HS-5 (cell line): ENCODE measurements around the gene NPEPPS.
"Not testable (repeated sequence)": the region's sequence is repeated elsewhere in the genome, so short reads cannot be mapped to it uniquely, and the experiment has no call there.

ENCODE experiments used
- DNase-seq: peaks from one replicate; pipeline ENCODE4 v3.0.0-alpha.2; 2012; ENCODE audit warnings: low read depth

Gene NPEPPS

GRCh38 chr17:47562406-47562705, 31.4 kb downstream of the NPEPPS start:
- not testable (repeated sequence) for DNase-seq

GRCh38 chr17:47567261-47567660, 36.4 kb downstream of the NPEPPS start:
- peak; percentile 14 for DNase-seq

GRCh38 chr17:47572561-47572960, 41.7 kb downstream of the NPEPPS start:
- not testable (repeated sequence) for DNase-seq

- not testable (repeated sequence) for DNase-seq
Observed at GRCh38 chr17:47582416-47582815, 51.5 kb downstream of the NPEPPS start.

GRCh38 chr17:47586378-47587055, 55.6 kb downstream of the NPEPPS start:
- DNase-seq, result not testable (repeated sequence)

- not testable (repeated sequence) for DNase-seq
Observed at GRCh38 chr17:47593522-47593921, 62.6 kb downstream of the NPEPPS start.

- DNase-seq, result no peak
Observed at GRCh38 chr17:47603830-47604597, 73.1 kb downstream of the NPEPPS start.

GRCh38 chr17:47604598-47604927, 73.7 kb downstream of the NPEPPS start:
- DNase-seq, result no peak

- DNase-seq, result no peak
Observed at GRCh38 chr17:47605011-47605410, 74.1 kb downstream of the NPEPPS start.

GRCh38 chr17:47607481-47607880, 76.6 kb downstream of the NPEPPS start:
- DNase-seq, result no peak

- peak; percentile 16 for DNase-seq
Observed at GRCh38 chr17:47611372-47612350, 80.8 kb downstream of the NPEPPS start.

- DNase-seq, result peak; percentile 35
Observed at GRCh38 chr17:47615766-47616424, 85.0 kb downstream of the NPEPPS start.

GRCh38 chr17:47618410-47618809, 87.5 kb downstream of the NPEPPS start:
- no peak for DNase-seq

- DNase-seq, result no peak
Observed at GRCh38 chr17:47620503-47621245, 89.8 kb downstream of the NPEPPS start.

GRCh38 chr17:47621293-47622179, 90.6 kb downstream of the NPEPPS start:
- peak; percentile 77 for DNase-seq

- DNase-seq, result no peak
Observed at GRCh38 chr17:47622180-47622549, 91.3 kb downstream of the NPEPPS start.

- no peak for DNase-seq
Observed at GRCh38 chr17:47624727-47625068, 93.8 kb downstream of the NPEPPS start.

- DNase-seq, result no peak
Observed at GRCh38 chr17:47628014-47628566, 97.2 kb downstream of the NPEPPS start.

GRCh38 chr17:47629826-47630225, 98.9 kb downstream of the NPEPPS start:
- DNase-seq, result no peak

GRCh38 chr17:47630614-47631013, 99.7 kb downstream of the NPEPPS start:
- no peak for DNase-seq
